Measurements from ENCODE around the gene REPS1.

GRCh38 chr6:139007428-139007827, 19.4 kb upstream of the REPS1 start:
- TF ChIP-seq, protein P1, sequence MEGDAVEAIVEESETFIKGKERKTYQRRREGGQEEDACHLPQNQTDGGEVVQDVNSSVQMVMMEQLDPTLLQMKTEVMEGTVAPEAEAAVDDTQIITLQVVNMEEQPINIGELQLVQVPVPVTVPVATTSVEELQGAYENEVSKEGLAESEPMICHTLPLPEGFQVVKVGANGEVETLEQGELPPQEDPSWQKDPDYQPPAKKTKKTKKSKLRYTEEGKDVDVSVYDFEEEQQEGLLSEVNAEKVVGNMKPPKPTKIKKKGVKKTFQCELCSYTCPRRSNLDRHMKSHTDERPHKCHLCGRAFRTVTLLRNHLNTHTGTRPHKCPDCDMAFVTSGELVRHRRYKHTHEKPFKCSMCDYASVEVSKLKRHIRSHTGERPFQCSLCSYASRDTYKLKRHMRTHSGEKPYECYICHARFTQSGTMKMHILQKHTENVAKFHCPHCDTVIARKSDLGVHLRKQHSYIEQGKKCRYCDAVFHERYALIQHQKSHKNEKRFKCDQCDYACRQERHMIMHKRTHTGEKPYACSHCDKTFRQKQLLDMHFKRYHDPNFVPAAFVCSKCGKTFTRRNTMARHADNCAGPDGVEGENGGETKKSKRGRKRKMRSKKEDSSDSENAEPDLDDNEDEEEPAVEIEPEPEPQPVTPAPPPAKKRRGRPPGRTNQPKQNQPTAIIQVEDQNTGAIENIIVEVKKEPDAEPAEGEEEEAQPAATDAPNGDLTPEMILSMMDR (IDR thresholded peaks at IDR 0.05), result no peak
- no peak for TF ChIP-seq POLR2A (IDR thresholded peaks at IDR 0.05)
- TF ChIP-seq EP300 (IDR thresholded peaks at IDR 0.05), result no peak

All from ovary (tissue), 3 donors.